Measurements from ENCODE around the gene FAM3C.
"Not testable (repeated sequence)": the region's sequence is repeated elsewhere in the genome, so short reads cannot be mapped to it uniquely, and the experiment has no call there.

FAM3C gene

DNA sequence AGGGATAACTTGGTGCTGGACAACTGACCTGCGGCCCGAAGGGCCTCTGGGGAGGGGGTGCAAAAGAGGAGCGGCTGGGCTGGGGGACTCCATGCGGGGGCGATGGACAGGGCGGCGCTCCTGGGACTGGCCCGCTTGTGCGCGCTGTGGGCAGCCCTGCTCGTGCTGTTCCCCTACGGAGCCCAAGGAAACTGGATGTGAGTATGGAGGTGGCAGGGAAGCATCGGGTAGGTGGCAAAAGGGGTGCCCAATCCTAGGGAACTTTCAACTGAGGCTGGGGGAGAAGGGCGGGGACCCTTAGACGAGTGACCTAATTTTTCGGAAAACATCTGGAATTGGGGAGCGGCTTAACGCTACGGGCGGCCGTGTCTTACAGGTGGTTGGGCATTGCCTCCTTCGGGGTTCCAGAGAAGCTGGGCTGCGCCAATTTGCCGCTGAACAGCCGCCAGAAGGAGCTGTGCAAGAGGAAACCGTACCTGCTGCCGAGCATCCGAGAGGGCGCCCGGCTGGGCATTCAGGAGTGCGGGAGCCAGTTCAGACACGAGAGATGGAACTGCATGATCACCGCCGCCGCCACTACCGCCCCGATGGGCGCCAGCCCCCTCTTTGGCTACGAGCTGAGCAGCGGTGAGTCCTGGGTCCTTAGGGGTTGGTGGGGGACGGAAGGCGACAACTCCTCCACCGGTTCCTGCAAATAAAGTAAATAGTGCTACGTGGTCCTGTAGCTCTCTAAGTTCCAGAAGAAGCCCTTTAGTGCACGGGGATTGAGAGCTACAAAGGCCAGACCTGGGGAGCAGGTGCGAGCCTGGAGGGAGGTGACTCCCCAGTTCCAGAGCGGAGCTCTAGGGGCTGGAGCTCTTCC is 66.7 kb downstream of the FAM3C start:
- no peaks in the 10 kb centered on the region for H3K9me3 Mint-ChIP-seq
- H3K27ac Mint-ChIP-seq, result no peak overlapping the region
- peaks cover 6% of the 10 kb centered on the region for H3K4me1 Mint-ChIP-seq
- CTCF ChIA-PET, result interaction anchor here (0.6 to 2.0 kb wide), 4 partner anchors 14 to 218 kb away, joined by 3 to 7 read pairs (median 4); partner anchors contain the start of gene FAM3C
- H3K27me3 Mint-ChIP-seq, result peaks cover 43% of the 10 kb centered on the region
- DNase-seq, result peak; percentile 34
- no peaks in the 10 kb centered on the region for H3K36me3 Mint-ChIP-seq
- H3K4me3 Mint-ChIP-seq, result no peak overlapping the region

DNA sequence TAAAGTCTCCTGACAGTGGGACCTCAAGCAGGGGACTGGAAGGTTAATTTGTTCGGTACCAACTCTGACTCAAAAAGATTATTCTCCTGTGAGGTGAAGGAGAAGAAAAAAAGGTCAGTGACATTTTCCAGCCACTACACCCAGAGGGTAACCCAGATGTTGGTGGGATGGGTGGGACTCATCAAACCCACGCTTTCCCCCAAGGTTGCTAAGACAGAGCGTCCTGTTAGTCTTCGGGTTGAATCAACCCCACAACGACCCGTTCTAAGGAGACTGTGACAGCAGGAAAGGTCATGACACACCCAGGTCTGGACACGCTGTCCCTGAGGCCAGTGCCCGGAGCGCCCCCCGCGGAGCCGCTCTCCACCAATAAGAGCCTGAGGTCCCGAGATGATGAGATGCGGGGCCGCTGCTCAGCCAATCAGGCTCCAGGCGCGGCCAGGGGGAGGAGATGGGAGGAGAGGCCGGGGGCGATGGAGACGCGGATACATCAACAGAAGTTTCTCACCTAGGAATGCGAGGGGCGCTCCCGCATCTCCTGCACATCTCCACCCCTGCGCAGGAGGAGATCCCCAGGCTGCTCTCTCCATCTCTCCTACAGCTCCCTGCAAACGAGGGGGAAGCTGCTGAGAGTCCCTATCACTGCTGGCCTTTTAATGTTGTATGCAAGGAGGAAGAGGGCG is 67.5 kb downstream of the FAM3C start, which contains the start of gene WNT16:
Gene WNT16 (plus strand): TSS at position 493 of the 683 bp plus-strand sequence. CDS start 293 bp downstream, outside the sequence.
- DNase-seq, result no peak
- Mint-ChIP-seq H3K36me3 (no peaks in the 10 kb centered on the region), H3K4me1 (peaks cover 6% of the 10 kb centered on the region), H3K9me3 (no peaks in the 10 kb centered on the region), H3K27me3 (peaks cover 49% of the 10 kb centered on the region), H3K27ac (no peak within 1 kb of the TSS), H3K4me3 (no peak within 1 kb of the TSS)
- CTCF ChIA-PET, result interaction anchor here (1.8 to 2.0 kb wide), 2 partner anchors 67 to 219 kb away, joined by 4 to 7 read pairs; partner anchors contain the start of gene FAM3C

DNA sequence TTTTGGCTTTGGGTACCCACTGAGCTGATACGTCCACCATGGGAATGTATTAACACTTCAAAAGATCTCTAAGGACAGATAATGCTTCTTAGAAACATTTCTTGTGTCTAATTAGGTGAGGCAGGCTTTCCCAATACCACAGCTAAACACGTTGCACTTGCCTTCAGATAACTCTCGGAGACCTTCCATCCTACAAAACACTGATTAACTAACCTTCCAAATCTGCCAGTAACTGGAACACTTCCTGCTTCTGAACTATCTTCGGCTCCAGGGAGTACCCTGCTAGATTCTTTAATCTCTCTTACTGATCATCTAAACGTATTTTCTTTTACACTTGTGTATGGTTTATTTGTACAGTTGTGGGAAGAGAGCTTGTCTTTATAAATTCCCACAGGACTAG is 68.4 kb downstream of the FAM3C start:
- CTCF ChIA-PET, result no interaction called here
- no peaks in the 10 kb centered on the region for H3K36me3 Mint-ChIP-seq
- peaks cover 6% of the 10 kb centered on the region for H3K4me1 Mint-ChIP-seq
- no peak overlapping the region for H3K27ac Mint-ChIP-seq
- no peak overlapping the region for H3K4me3 Mint-ChIP-seq
- DNase-seq, result no peak
- peaks cover 52% of the 10 kb centered on the region for H3K27me3 Mint-ChIP-seq
- H3K9me3 Mint-ChIP-seq, result no peaks in the 10 kb centered on the region

DNA sequence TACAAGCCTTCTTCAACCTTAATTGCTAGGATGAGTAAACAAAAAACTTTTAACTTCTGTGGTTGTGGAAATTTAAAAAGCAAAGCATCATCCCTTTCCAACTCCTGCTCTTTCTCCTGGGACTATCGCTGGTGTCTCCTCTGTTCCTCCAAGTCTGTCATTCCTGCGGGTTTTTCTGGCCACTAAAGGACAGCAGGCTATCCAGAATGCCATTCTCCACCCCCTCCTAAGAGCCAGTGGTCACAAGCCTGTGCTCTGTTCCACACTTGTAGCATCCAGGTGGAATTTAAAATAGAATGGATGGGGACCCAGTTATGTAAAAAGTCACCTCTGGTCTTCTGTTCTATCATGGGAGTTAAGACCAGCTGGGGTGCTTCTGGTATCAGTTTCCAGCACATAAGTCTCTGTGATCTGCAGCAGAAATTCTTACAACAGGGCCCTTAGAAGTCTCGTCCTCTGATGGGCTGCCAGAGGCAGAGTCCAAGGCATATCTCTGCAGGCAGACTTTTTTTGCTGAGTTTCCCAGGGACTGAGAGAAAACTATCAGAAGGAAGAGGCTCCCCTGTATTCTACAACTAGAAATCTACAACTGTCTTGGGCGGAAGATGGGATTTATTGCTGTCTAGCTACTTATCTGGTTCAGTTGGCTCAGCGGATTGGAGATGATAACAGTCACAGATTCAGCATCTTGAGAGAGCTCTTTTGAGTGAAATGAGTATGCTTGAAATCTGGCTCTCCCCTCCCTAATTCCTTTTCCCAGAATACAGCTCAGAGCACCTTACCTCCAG is 72.4 kb downstream of the FAM3C start:
- Mint-ChIP-seq H3K4me1 (no peaks in the 10 kb centered on the region), H3K27me3 (peaks cover 28% of the 10 kb centered on the region), H3K9me3 (no peaks in the 10 kb centered on the region), H3K27ac (no peak overlapping the region), H3K36me3 (no peaks in the 10 kb centered on the region), H3K4me3 (no peak overlapping the region)
- CTCF ChIA-PET, result no interaction called here
- no peak for DNase-seq

DNA sequence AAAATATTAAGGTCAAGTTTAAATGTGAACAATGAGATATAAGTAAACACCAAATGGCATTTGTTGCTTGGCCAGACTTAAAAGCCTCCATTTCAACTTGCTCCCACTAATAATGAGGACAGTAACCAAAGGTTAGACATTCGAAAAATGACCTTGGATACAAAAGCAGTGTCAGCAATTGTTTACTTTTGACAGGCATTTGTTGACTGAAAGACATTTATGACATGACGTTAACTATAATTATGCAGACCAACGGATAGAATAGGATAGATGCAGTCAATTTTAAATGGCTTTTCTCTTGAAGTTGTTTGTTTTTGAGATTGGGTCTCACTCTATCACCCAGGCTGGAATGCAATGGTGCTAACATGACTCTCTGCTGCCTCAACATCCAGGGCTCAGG is 73.6 kb downstream of the FAM3C start:
- Mint-ChIP-seq H3K27ac (no peak overlapping the region), H3K36me3 (no peaks in the 10 kb centered on the region), H3K4me3 (no peak overlapping the region), H3K27me3 (peaks cover 15% of the 10 kb centered on the region), H3K4me1 (no peaks in the 10 kb centered on the region), H3K9me3 (no peaks in the 10 kb centered on the region)
- CTCF ChIA-PET, result no interaction called here
- no peak for DNase-seq

DNA sequence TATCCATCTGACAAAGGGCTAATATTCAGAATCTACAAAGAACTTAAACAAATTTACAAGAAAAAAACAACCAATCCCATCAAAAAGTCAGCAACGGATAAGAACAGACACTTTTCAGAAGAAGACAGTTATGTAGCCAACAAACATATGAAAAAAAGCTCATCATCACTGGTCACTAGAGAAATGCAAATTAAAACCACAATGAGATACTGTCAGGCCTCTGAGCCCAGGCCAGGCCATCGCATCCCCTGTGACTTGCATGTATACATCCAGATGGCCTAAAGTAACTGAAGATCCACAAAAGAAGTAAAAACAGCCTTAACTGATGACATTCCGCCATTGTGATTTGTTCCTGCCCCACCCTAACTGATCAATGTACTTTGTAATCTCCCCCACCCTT is 80.9 kb downstream of the FAM3C start:
- CTCF ChIA-PET, H3K36me3 Mint-ChIP-seq, H3K4me3 Mint-ChIP-seq, H3K9me3 Mint-ChIP-seq, H3K27ac Mint-ChIP-seq, H3K27me3 Mint-ChIP-seq, DNase-seq, H3K4me1 Mint-ChIP-seq: not testable (repeated sequence)

DNA sequence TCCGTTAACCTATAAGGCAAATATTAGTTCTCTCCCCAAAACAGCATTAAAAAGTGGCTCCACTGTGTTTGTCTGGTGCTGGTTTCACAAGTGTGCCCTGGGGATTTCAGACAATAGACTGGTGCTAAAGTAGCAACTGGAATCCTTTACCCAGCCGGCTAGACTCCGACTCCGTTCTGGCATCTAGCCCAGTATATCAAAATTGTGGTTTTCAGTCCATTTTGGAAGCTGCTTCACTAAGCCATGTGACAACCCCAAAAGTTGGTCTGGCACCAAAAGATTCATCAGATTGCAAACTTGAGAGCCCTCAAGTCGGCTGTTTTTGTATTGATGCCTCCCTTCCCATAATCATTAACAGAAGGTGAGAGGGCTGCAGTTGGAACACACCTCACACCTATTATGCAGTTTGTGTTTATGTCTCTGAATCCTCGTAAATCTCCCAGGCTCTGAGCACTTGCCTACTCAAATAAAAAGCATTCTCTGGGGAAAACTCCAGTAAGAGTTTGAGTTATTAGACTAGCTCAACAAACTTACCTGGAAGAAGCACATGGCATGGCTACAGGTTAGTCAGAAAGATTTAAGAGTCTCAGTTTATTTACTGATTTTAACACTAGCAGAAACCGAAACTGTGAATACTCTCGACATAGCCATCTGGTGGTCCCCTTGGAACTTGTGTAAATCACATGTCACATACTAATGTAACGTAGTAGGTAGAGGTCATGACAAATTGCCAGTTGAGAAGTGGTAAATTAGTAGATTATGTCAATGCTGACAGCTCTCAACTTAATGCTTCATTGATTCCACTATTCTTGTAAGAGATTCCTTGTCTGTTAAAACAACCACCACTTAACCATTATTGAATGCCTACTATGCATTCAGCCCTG is 82.1 kb downstream of the FAM3C start:
- peaks cover 4% of the 10 kb centered on the region for H3K27me3 Mint-ChIP-seq

DNA sequence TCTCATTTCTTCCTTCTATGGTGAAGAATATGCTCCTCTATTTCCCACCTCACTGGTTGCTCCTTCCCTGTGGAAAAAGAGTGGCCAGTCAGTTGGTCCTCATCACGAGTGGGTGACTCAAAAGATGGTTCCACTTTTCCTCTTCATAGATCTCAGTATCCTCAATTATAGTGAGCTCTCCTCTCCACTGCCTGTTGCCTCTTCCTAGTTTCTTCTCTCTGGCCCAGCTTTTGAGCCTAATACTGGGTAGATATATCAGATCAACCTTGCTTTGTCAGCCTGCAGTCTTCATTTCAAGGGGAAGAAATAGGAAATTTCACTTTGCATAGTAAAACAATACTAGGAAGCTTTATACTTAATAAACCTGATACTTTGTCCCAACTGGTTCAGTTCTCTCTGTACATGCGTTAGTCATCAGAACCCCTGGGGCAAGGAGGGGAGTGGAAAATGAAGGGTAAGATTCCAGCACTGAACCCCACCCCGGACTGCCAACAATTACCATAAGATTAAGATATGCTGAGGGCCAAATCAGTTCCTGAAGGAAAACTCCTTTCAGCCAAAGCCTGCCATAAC is 82.8 kb downstream of the FAM3C start:
- Mint-ChIP-seq H3K9me3 (no peaks in the 10 kb centered on the region), H3K36me3 (no peaks in the 10 kb centered on the region), H3K4me1 (no peaks in the 10 kb centered on the region), H3K27ac (no peak overlapping the region), H3K27me3 (peaks cover 4% of the 10 kb centered on the region), H3K4me3 (no peak overlapping the region)
- no peak for DNase-seq
- CTCF ChIA-PET, result interaction anchor here (0.5 kb wide), 1 partner anchor 146 kb away, joined by 3 read pairs; no protein-coding TSS in a partner anchor

More for the DNA sequence above, 82.1 kb downstream of the FAM3C start:
- H3K4me3 Mint-ChIP-seq, result no peak overlapping the region
- H3K27ac Mint-ChIP-seq, result no peak overlapping the region
- H3K9me3 Mint-ChIP-seq, result no peaks in the 10 kb centered on the region
- no peaks in the 10 kb centered on the region for H3K4me1 Mint-ChIP-seq
- CTCF ChIA-PET, result no interaction called here
- H3K36me3 Mint-ChIP-seq, result no peaks in the 10 kb centered on the region
- DNase-seq, result no peak

DNA sequence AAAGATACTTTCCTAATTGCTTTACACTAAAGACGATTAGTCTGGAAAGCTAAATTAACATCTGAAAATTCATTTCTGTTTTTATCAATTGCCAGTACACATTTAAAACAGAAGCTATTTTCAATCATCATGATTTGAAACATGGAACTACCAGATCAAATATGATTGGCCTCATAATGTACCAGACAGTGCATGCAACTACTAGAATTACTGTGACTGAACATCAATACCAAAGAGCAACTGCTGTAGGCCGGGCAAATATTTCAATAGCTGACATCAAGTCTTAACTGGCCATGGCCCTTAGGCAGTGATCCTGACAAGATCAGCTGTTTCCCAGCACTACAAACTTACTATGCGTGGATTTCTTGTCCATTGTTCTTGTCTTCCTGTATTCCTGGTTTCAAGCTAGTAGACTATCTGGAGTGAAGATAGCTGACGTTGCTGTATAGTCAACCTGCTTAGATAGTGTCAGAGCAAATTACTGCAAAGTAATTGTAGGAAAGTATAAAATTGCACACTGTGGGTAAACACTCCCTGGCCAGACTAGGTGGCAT is 89.0 kb downstream of the FAM3C start:
- Mint-ChIP-seq H3K4me1 (no peaks in the 10 kb centered on the region), H3K27me3 (peaks cover 4% of the 10 kb centered on the region), H3K36me3 (no peaks in the 10 kb centered on the region), H3K27ac (no peak overlapping the region), H3K4me3 (no peak overlapping the region), H3K9me3 (no peaks in the 10 kb centered on the region)
- DNase-seq, result no peak
- CTCF ChIA-PET, result no interaction called here

DNA sequence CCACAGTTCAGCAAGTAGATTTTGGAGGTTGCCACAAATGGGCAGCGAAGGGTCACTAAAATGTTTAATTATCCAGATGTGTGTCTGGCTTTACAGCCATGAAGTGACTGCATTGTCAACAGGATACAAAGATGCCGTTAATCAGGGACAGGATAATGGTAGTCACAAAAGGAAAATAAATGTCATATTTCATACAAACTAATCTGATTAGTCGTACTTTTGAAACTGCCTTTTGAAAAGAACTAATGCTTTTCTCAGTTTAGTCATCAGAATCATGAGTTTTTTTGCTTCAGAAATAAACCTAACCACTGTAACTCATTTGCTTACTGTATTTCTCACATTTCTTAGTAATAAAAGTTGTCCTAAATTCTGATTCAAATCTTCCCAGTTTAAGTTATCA is 89.5 kb downstream of the FAM3C start:
- no peak overlapping the region for H3K27ac Mint-ChIP-seq
- no peak for DNase-seq
- H3K4me1 Mint-ChIP-seq, result no peaks in the 10 kb centered on the region
- no peaks in the 10 kb centered on the region for H3K36me3 Mint-ChIP-seq
- no peaks in the 10 kb centered on the region for H3K9me3 Mint-ChIP-seq
- peaks cover 4% of the 10 kb centered on the region for H3K27me3 Mint-ChIP-seq
- no peak overlapping the region for H3K4me3 Mint-ChIP-seq
- CTCF ChIA-PET, result no interaction called here

DNA sequence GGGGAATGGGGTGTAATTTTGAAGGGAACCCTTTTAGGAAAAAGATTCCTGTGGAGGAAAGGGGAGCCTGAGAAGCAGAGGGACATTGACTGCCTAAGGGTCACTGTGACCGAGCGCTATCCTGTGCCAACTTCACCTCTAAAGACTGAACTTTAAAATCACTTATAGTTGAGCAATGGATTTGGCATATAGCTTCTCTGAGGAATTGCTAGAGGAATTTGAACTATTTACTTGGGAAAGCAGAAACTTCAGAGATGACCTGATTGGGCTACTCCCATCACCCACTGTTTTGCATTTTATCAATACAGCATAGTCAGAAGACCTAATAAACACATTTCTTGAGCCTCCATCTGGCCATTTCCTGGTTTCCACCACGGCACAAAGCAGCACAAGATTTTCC is 91.0 kb downstream of the FAM3C start:
- Mint-ChIP-seq H3K27ac (no peak overlapping the region), H3K36me3 (no peaks in the 10 kb centered on the region), H3K9me3 (no peaks in the 10 kb centered on the region), H3K27me3 (peaks cover 4% of the 10 kb centered on the region), H3K4me1 (no peaks in the 10 kb centered on the region), H3K4me3 (no peak overlapping the region)
- no peak for DNase-seq
- CTCF ChIA-PET, result no interaction called here

DNA sequence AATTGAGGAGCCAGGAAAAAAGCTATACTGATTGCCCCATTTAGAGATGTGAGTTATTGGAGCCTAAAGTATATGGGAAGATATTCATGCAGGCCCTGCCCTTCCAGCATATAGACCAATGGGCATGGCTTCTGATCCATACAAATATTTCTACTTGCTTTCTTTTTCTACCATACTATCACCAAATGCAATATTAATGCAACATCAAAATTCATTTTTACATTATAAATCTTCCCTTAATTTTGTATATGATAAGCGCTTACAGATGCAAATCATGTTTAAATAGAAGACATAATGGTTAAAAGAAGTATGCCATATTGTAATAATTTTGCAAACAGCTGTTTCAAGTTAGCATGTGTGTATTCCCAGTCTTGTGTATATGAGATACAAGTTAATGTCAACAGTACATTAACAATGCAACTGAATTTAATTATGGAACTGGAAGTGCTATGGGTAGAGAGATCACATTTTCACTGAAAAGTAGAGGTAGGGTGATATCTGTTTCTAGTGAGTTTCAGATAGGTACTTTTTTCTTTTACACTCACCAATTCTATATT is 91.9 kb downstream of the FAM3C start:
- Mint-ChIP-seq H3K36me3 (no peaks in the 10 kb centered on the region), H3K27me3 (peaks cover under 1% of the 10 kb centered on the region), H3K9me3 (no peaks in the 10 kb centered on the region), H3K4me3 (no peak overlapping the region), H3K4me1 (no peaks in the 10 kb centered on the region), H3K27ac (no peak overlapping the region)
- CTCF ChIA-PET, result no interaction called here
- DNase-seq, result no peak

Data from activated naive CD4-positive, alpha-beta T cell treated with anti-CD3 and anti-CD28 coated beads, Interleukin-2, amount 10 ng/mL, durations not matched to agents 7 days and 5 days (primary cell).